Esophagus muscularis mucosa (tissue), 4 donors: Measurements from ENCODE around the gene PCDHGA7. TPM values are rescaled to one million over a fixed set of nuclear protein-coding genes. Genes with fewer than 3 reads are reported as not detected.
"Not testable (repeated sequence)": the region's sequence is repeated elsewhere in the genome, so short reads cannot be mapped to it uniquely, and the experiment has no call there.

Source experiments
- DNase-seq: peaks from one replicate; pipeline ENCODE4 v3.0.0-alpha.2; 2017; ENCODE audit errors: extremely low spot score
- H3K27ac ChIP-seq, 4 donors: fragments of 200-600 bp; sonication (generic); replicated peaks in 1 of 4; 1 replicate in 3 of 4; 2 replicates in 1 of 4; pipeline ENCODE4 v1.5.1; 2016 to 2019; ENCODE audit warnings: mild to moderate bottlenecking in 1 of 4
- H3K27me3 ChIP-seq, 4 donors: fragments of 200-600 bp; sonication (generic); one replicate each; pipeline versions ENCODE4 v1.5.1 to v1.6.0; 2016 to 2019
- H3K36me3 ChIP-seq, 4 donors: fragments of 200-600 bp; sonication (generic); one replicate each; pipeline ENCODE4 v1.5.1; 2016 to 2019
- H3K4me1 ChIP-seq, 4 donors: fragments of 200-600 bp; sonication (generic); one replicate each; pipeline ENCODE4 v1.5.1; 2016 to 2019
- H3K4me3 ChIP-seq, 4 donors: fragments of 200-600 bp; sonication (generic); 1 replicate in 2 of 4; 2 replicates in 2 of 4; pipeline ENCODE4 v1.5.1; 2016 to 2019; ENCODE audit warnings: mild to moderate bottlenecking in 4 of 4, moderate library complexity in 1 of 4
- H3K9me3 ChIP-seq, 4 donors: fragments of 200-600 bp; sonication (generic); 1 replicate in 3 of 4; 2 replicates in 1 of 4; pipeline ENCODE4 v1.5.1; 2016 to 2019
- EP300 ChIP-seq: sonication (generic); formaldehyde crosslinking; IDR thresholded peaks from one replicate; pipeline ENCODE4 v1.6.1; 2017; ENCODE audit warnings: antibody characterized with exemption
- POLR2A ChIP-seq: fragments of 450-650 bp; IDR thresholded peaks from one replicate; pipeline ENCODE4 v1.6.1; 2017; ENCODE audit warnings: antibody characterized with exemption, moderate library complexity, mild to moderate bottlenecking, low read depth
- POLR2AphosphoS5 ChIP-seq, 2 donors: sonication (generic); formaldehyde crosslinking; IDR thresholded peaks; one replicate each; pipeline ENCODE4 v1.6.1; 2017; ENCODE audit warnings: antibody characterized with exemption in 2 of 2
- WGBS: methylation state at CpG from one replicate; pipeline ENCODE4 v1.1.5; 2018; 5-methylcytosine and 5-hydroxymethylcytosine counted together
- intact Hi-C: fragments of 100-400 bp; cut with DNase I; formaldehyde crosslinking; loops from one replicate; pipeline ENCODE4 v1.15.1; 2023
- total RNA-seq, 4 donors: library from RNA; depleted of rRNA; stranded (reverse); fragments of >200 nt; gene quantifications; one replicate each; pipeline versions ENCODE4 v1.1.0 to v1.2.1, GENCODE V29; 2016
- TF ChIP-seq, protein P1 (sequence below), 3 experiments: fragments of 200-600 bp in 2 of 3; fragments of 450-650 bp in 1 of 3; sonication (generic) in 2 of 3; IDR thresholded peaks; one replicate each; pipeline ENCODE4 v1.5.1; 2017 to 2019; ENCODE audit warnings: antibody characterized with exemption in 3 of 3, mild to moderate bottlenecking in 2 of 3, moderate library complexity in 1 of 3

PCDHGA7 gene
- total RNA-seq, 4 donors from 2014 or later, result 4.3 to 9.1 (median 6.4) TPM

DNA sequence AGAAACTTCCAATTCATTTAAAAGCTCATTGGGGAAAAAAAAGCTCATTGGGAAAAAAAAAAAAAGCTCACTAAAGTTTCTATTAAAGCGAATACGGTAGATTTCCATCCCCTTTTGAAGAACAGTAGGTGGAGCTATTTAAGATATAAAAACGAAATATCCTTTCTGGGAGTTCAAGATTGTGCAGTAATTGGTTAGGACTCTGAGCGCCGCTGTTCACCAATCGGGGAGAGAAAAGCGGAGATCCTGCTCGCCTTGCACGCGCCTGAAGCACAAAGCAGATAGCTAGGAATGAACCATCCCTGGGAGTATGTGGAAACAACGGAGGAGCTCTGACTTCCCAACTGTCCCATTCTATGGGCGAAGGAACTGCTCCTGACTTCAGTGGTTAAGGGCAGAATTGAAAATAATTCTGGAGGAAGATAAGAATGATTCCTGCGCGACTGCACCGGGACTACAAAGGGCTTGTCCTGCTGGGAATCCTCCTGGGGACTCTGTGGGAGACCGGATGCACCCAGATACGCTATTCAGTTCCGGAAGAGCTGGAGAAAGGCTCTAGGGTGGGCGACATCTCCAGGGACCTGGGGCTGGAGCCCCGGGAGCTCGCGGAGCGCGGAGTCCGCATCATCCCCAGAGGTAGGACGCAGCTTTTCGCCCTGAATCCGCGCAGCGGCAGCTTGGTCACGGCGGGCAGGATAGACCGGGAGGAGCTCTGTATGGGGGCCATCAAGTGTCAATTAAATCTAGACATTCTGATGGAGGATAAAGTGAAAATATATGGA, 48.0 kb downstream of the PCDHGA7 start, which contains the start of gene PCDHGA12:
TSS of gene PCDHGA12 (plus strand) at position 176 of the 782 bp plus-strand sequence. CDS start at position 429, 253 bp downstream.
- no peak for DNase-seq
- H3K36me3 ChIP-seq, result peaks cover 0 to 15% (median 6%) of the 10 kb centered on the region in 4 donors
- H3K27me3 ChIP-seq, result no peaks in the 10 kb centered on the region
- TF ChIP-seq EP300, result no peak
- no peak for TF ChIP-seq POLR2AphosphoS5 (IDR thresholded peaks at IDR 0.05)
- TF ChIP-seq, protein P1, sequence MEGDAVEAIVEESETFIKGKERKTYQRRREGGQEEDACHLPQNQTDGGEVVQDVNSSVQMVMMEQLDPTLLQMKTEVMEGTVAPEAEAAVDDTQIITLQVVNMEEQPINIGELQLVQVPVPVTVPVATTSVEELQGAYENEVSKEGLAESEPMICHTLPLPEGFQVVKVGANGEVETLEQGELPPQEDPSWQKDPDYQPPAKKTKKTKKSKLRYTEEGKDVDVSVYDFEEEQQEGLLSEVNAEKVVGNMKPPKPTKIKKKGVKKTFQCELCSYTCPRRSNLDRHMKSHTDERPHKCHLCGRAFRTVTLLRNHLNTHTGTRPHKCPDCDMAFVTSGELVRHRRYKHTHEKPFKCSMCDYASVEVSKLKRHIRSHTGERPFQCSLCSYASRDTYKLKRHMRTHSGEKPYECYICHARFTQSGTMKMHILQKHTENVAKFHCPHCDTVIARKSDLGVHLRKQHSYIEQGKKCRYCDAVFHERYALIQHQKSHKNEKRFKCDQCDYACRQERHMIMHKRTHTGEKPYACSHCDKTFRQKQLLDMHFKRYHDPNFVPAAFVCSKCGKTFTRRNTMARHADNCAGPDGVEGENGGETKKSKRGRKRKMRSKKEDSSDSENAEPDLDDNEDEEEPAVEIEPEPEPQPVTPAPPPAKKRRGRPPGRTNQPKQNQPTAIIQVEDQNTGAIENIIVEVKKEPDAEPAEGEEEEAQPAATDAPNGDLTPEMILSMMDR (IDR thresholded peaks at IDR 0.05), result peak in 2 of 3 experiments; percentile 41 to 42
- no peak for TF ChIP-seq POLR2A
- H3K27ac ChIP-seq, result peak within 1 kb of the TSS in 2 of 4 donors; percentile 20 to 31
- no peaks in the 10 kb centered on the region for H3K4me1 ChIP-seq
- peaks cover 32 to 100% (median 97%) of the 10 kb centered on the region in 4 donors for H3K9me3 ChIP-seq
- intact Hi-C loops, result no loop called here
- 21% methylated on average over 29 of the region's 33 CpGs for WGBS
- peak within 1 kb of the TSS; percentile 38 to 47 (median 41) for H3K4me3 ChIP-seq

DNA sequence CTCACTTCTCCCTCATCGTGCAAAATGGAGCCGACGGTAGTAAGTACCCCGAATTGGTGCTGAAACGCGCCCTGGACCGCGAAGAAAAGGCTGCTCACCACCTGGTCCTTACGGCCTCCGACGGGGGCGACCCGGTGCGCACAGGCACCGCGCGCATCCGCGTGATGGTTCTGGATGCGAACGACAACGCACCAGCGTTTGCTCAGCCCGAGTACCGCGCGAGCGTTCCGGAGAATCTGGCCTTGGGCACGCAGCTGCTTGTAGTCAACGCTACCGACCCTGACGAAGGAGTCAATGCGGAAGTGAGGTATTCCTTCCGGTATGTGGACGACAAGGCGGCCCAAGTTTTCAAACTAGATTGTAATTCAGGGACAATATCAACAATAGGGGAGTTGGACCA, 48.7 kb downstream of the PCDHGA7 start:
- Histone ChIP-seq H3K4me1 (no peaks in the 10 kb centered on the region), H3K27me3 (no peaks in the 10 kb centered on the region), H3K36me3 (peaks cover 0 to 15% (median 3%) of the 10 kb centered on the region in 4 donors), H3K4me3 (peak overlapping the region; percentile 38 to 47 (median 41)), H3K27ac (no peak overlapping the region), H3K9me3 (peaks cover 24 to 100% (median 97%) of the 10 kb centered on the region in 4 donors)
- intact Hi-C loops, result no loop called here
- TF ChIP-seq, protein P1 (IDR thresholded peaks at IDR 0.05), result no peak
- no peak for TF ChIP-seq EP300
- TF ChIP-seq POLR2AphosphoS5 (IDR thresholded peaks at IDR 0.05), result no peak
- TF ChIP-seq POLR2A, result no peak
- DNase-seq, result no peak
- 23% methylated on average over 36 of the region's 37 CpGs for WGBS

GRCh38 chr5:141432308-141432707, 49.8 kb downstream of the PCDHGA7 start:
- H3K9me3 ChIP-seq, result peaks cover 24 to 100% (median 97%) of the 10 kb centered on the region in 4 donors
- no CpG with 5 or more reads among the region's 38 CpGs for WGBS

DNA sequence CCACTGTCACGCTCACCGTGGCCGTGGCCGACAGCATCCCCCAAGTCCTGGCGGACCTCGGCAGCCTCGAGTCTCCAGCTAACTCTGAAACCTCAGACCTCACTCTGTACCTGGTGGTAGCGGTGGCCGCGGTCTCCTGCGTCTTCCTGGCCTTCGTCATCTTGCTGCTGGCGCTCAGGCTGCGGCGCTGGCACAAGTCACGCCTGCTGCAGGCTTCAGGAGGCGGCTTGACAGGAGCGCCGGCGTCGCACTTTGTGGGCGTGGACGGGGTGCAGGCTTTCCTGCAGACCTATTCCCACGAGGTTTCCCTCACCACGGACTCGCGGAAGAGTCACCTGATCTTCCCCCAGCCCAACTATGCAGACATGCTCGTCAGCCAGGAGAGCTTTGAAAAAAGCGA, 50.2 kb downstream of the PCDHGA7 start:
- WGBS, result 25% methylated on average over 8 of the region's 29 CpGs
- H3K36me3 ChIP-seq, H3K27me3 ChIP-seq, DNase-seq, H3K4me3 ChIP-seq, intact Hi-C loops, H3K4me1 ChIP-seq, H3K27ac ChIP-seq: not testable (repeated sequence)
- peaks cover 20 to 100% (median 96%) of the 10 kb centered on the region in 4 donors for H3K9me3 ChIP-seq

More at GRCh38 chr5:141432308-141432707, 49.8 kb downstream of the PCDHGA7 start:
- H3K36me3 ChIP-seq, H3K27me3 ChIP-seq, H3K4me3 ChIP-seq, H3K27ac ChIP-seq, intact Hi-C loops, H3K4me1 ChIP-seq, DNase-seq: not testable (repeated sequence)

DNA sequence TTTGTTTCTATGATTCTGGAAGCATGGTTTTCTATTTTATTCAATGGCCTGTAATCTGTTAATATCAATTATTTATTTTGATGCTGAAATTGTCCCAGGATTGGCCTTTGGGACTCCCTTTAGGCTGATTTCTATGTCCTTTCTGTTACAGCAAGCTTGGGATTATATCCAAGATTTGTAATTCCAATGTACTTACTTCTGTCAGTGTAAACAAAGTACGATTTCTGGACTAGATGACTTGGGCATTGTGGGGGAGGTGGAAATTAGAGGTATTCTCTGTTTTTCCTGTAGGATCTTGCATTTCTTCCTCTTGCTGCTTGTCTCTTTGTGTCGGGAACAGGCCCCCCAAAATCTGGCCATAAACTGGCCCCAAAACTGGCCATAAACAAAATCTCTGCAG, 51.5 kb downstream of the PCDHGA7 start:
- intact Hi-C loops, result no loop called here
- DNase-seq, result no peak
- peaks cover 0 to 4% (median 0%) of the 10 kb centered on the region in 4 donors for H3K36me3 ChIP-seq
- 52% methylated on average over 2 of the region's 2 CpGs for WGBS
- H3K4me1 ChIP-seq, result no peaks in the 10 kb centered on the region
- peaks cover 13 to 97% (median 94%) of the 10 kb centered on the region in 4 donors for H3K9me3 ChIP-seq
- H3K27me3 ChIP-seq, result no peaks in the 10 kb centered on the region
- TF ChIP-seq, protein P1 (IDR thresholded peaks at IDR 0.05), result no peak
- TF ChIP-seq POLR2AphosphoS5 (IDR thresholded peaks at IDR 0.05) (no peak), EP300 (no peak), POLR2A (no peak)
- no peak overlapping the region for H3K27ac ChIP-seq
- H3K4me3 ChIP-seq, result no peak overlapping the region

Other genes with a start within 250 kb of the PCDHGA7 start
- gene PCDHB5, start 247.5 kb upstream of the PCDHGA7 start, total RNA-seq, result 1 to 10 TPM; 3.6 to 7.4 (median 4.0) TPM
- 1 to 10 TPM in 1 of 4 donors, under 1 TPM in 3; 0.46 to 1.1 (median 0.83) TPM for gene PCDHB6, start 232.7 kb upstream of the PCDHGA7 start, total RNA-seq
- gene PCDHB7, start 210.1 kb upstream of the PCDHGA7 start, total RNA-seq, result 1 to 10 TPM; 1.1 to 2.9 (median 2.5) TPM
- gene PCDHB8, start 205.0 kb upstream of the PCDHGA7 start, total RNA-seq, result 1 to 10 TPM in 1 of 4 donors, under 1 TPM in 3; 0.33 to 2.0 (median 0.87) TPM
- 1 to 10 TPM; 3.3 to 5.6 (median 3.9) TPM for gene PCDHB16, start 200.4 kb upstream of the PCDHGA7 start, total RNA-seq
- gene PCDHB9, start 195.6 kb upstream of the PCDHGA7 start, total RNA-seq, result 1 to 10 TPM; 1.5 to 2.9 (median 2.2) TPM
- 1 to 10 TPM; 3.3 to 7.9 (median 4.9) TPM for gene PCDHB10, start 190.4 kb upstream of the PCDHGA7 start, total RNA-seq
- 1 to 10 TPM; 1.7 to 4.6 (median 2.9) TPM for gene PCDHB11, start 183.1 kb upstream of the PCDHGA7 start, total RNA-seq
- 1 to 10 TPM; 2.2 to 4.3 (median 2.9) TPM for gene PCDHB12, start 174.0 kb upstream of the PCDHGA7 start, total RNA-seq
- gene PCDHB13, start 168.8 kb upstream of the PCDHGA7 start, total RNA-seq, result 1 to 10 TPM; 4.3 to 8.1 (median 5.6) TPM
- 1 to 10 TPM; 6.8 to 9.9 (median 8.3) TPM for gene PCDHB14, start 159.4 kb upstream of the PCDHGA7 start, total RNA-seq
- 1 to 10 TPM; 4.0 to 7.0 (median 4.5) TPM for gene PCDHB15, start 137.3 kb upstream of the PCDHGA7 start, total RNA-seq
- under 1 TPM in 2 of 4 donors, not detected in 2; 0.23 to 0.65 TPM for gene SLC25A2, start 78.7 kb upstream of the PCDHGA7 start, total RNA-seq
- gene TAF7, start 62.0 kb upstream of the PCDHGA7 start, total RNA-seq, result 10 to 100 TPM; 44.0 to 65.9 (median 59.1) TPM
- 1 to 10 TPM in 1 of 4 donors, under 1 TPM in 3; 0.45 to 1.2 (median 0.76) TPM for gene PCDHGA1, start 52.2 kb upstream of the PCDHGA7 start, total RNA-seq
- 1 to 10 TPM; 2.5 to 5.4 (median 4.0) TPM for gene PCDHGA2, start 44.0 kb upstream of the PCDHGA7 start, total RNA-seq
- 1 to 10 TPM; 1.7 to 2.6 (median 1.8) TPM for gene PCDHGA3, start 38.9 kb upstream of the PCDHGA7 start, total RNA-seq
- 1 to 10 TPM; 2.7 to 5.1 (median 3.0) TPM for gene PCDHGB1, start 32.6 kb upstream of the PCDHGA7 start, total RNA-seq
- gene PCDHGA4, start 27.7 kb upstream of the PCDHGA7 start, total RNA-seq, result 1 to 10 TPM; 3.6 to 7.9 (median 4.6) TPM
- gene PCDHGB2, start 22.7 kb upstream of the PCDHGA7 start, total RNA-seq, result 1 to 10 TPM; 3.2 to 5.7 (median 4.1) TPM
- gene PCDHGA5, start 18.6 kb upstream of the PCDHGA7 start, total RNA-seq, result 1 to 10 TPM; 2.6 to 5.4 (median 4.7) TPM
- 1 to 10 TPM; 2.5 to 7.5 (median 3.8) TPM for gene PCDHGB3, start 12.5 kb upstream of the PCDHGA7 start, total RNA-seq
- 1 to 10 TPM; 4.1 to 7.1 (median 5.9) TPM for gene PCDHGA6, start 8.9 kb upstream of the PCDHGA7 start, total RNA-seq
- 1 to 10 TPM; 3.8 to 5.5 (median 4.6) TPM for gene PCDHGB4, start 5.0 kb downstream of the PCDHGA7 start, total RNA-seq
- gene PCDHGA8, start 9.9 kb downstream of the PCDHGA7 start, total RNA-seq, result 1 to 10 TPM; 1.7 to 5.8 (median 3.3) TPM
- 1 to 10 TPM; 4.8 to 10.0 (median 7.8) TPM for gene PCDHGB5, start 15.2 kb downstream of the PCDHGA7 start, total RNA-seq
- 1 to 10 TPM; 3.3 to 8.7 (median 4.9) TPM for gene PCDHGA9, start 20.0 kb downstream of the PCDHGA7 start, total RNA-seq
- gene PCDHGB6, start 25.3 kb downstream of the PCDHGA7 start, total RNA-seq, result 1 to 10 TPM; 6.2 to 8.4 (median 7.4) TPM
- gene PCDHGA10, start 30.2 kb downstream of the PCDHGA7 start, total RNA-seq, result 1 to 10 TPM; 2.3 to 6.2 (median 4.3) TPM
- gene PCDHGB7, start 34.9 kb downstream of the PCDHGA7 start, total RNA-seq, result 10 to 100 TPM; 13.9 to 18.0 (median 14.4) TPM
- gene PCDHGA11, start 38.3 kb downstream of the PCDHGA7 start, total RNA-seq, result 1 to 10 TPM; 3.0 to 5.8 (median 4.5) TPM
- 10 to 100 TPM in 3 of 4 donors, 1 to 10 TPM in 1; 7.6 to 13.7 (median 11.6) TPM for gene PCDHGA12, start 47.8 kb downstream of the PCDHGA7 start, total RNA-seq
- gene PCDHGC3, start 93.2 kb downstream of the PCDHGA7 start, total RNA-seq, result 10 to 100 TPM; 56.5 to 81.1 (median 65.5) TPM
- gene PCDHGC4, start 102.3 kb downstream of the PCDHGA7 start, total RNA-seq, result 1 to 10 TPM in 3 of 4 donors, under 1 TPM in 1; 0.91 to 3.3 (median 2.0) TPM
- 1 to 10 TPM in 3 of 4 donors, under 1 TPM in 1; 0.71 to 3.7 (median 1.4) TPM for gene PCDHGC5, start 106.3 kb downstream of the PCDHGA7 start, total RNA-seq
- 10 to 100 TPM; 34.1 to 53.0 (median 45.9) TPM for gene DIAPH1, start 236.3 kb downstream of the PCDHGA7 start, total RNA-seq